HG02642 (cell line): ENCODE measurements around the gene SRCAP.
"Not testable (repeated sequence)": the region's sequence is repeated elsewhere in the genome, so short reads cannot be mapped to it uniquely, and the experiment has no call there.

Experiments
- ATAC-seq: cut with Tn5 transposase; IDR thresholded peaks from one replicate; pipeline ENCODE4 v1.9.1; 2021; ENCODE audit warnings: mild to moderate bottlenecking; ENCODE audit not compliant: unreplicated experiment, poor library complexity

SRCAP gene

DNA sequence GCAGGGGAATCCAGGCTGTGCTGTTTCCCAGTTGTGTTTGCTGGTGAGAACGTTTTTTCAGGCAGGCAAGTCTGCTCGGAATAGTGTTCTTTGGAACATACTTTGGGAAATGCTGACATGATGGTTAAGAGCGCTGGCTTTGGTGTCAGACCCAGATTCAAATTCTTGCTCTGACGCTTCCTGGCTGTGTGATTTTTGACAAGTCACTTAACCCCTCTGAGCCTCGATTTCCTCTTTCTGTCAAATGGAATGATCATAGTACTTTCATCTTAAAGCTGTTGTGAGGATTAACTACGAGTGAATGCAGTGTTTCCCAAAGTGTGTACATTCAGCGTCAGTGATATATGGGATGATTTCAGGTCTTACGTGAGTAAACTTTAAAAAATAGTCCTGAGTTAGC is 35.9 kb upstream of the SRCAP start:
- ATAC-seq: no peak

GRCh38 chr16:30663820-30664219 is 35.2 kb upstream of the SRCAP start:
- ATAC-seq: no peak

DNA sequence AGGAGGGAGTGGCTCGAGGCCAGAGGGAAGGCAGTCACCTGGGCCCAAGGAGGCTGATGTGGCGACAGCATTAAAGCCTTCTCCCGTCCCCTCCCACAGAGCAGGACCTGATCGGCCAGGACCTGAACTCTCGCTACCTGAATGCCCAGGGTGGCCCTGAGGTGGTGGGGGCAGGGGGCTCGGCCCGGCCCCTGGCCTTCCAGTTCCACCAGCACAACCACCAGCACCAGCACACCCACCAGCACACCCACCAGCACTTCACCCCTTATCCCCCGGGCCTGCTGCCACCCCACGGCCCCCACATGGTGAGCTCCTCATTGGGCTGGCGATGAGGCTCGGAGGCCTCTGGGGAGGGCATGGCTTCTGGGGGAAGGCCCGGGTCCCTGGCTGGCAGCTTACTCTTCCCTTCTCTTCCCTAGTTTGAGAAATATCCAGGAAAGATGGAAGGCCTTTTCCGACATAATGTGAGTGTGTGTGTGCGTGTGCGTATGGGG is 34.3 kb upstream of the SRCAP start:
- no peak for ATAC-seq

GRCh38 chr16:30665155-30665829 is 33.7 kb upstream of the SRCAP start:
- ATAC-seq: no peak

DNA sequence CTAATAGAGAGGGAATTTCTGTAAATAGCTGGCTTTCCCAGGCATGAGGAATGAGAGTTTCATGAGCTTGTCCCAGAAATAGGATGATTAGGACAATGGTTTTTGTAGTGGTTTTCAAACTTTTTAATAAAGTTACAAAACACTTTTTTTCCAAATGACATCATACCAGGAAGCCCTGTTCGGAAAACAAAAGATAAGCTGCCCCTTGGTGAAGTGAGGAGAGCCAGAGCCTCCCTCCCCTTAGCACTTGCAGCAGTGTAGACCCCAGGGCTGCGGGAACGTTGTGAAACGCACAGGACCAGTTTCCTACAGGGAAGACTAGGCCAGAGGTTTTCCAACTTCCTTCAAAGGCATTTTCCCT is 33.2 kb upstream of the SRCAP start:
- ATAC-seq: no peak

DNA sequence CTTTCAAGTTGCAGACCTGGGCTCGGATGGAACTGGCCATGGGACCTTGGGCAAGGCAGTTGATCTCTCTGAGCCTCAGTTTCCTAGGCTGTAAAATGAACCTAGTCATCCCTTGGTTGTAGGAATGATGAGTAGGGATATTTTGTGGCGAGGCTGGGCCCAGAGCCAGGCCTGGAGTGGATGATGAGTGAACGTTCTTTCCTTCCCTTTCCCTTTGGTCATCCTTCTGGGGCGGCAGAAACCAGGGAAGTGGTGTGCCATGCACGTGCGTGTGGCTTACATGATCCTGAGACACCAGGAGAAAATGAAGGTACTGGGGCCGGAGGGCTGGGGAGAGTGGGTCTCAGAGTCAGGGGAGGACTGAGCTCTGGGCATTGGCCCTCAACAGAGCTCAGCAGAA is 32.3 kb upstream of the SRCAP start:
- no peak for ATAC-seq

GRCh38 chr16:30667361-30667905 is 31.5 kb upstream of the SRCAP start:
- ATAC-seq: no peak

DNA sequence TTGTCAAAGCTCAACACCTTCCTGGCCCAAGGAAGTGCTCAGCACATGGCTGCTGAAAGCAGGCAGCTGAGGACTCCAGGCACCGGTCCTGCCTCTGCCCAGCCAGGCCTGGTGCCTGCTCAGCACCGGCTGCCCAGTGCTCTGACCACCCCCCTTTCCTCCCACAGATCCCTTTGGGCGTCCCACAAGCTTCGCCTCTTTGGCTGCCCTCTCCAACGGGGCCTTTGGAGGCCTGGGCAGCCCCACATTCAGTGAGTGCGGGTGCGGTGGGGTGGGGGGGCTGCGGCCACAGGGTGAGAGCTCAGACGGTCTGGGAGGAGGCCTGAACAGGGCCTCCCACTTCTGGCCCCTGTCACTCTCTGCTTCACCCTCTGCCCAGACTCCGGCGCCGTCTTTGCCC is 30.6 kb upstream of the SRCAP start:
- ATAC-seq: no peak

DNA sequence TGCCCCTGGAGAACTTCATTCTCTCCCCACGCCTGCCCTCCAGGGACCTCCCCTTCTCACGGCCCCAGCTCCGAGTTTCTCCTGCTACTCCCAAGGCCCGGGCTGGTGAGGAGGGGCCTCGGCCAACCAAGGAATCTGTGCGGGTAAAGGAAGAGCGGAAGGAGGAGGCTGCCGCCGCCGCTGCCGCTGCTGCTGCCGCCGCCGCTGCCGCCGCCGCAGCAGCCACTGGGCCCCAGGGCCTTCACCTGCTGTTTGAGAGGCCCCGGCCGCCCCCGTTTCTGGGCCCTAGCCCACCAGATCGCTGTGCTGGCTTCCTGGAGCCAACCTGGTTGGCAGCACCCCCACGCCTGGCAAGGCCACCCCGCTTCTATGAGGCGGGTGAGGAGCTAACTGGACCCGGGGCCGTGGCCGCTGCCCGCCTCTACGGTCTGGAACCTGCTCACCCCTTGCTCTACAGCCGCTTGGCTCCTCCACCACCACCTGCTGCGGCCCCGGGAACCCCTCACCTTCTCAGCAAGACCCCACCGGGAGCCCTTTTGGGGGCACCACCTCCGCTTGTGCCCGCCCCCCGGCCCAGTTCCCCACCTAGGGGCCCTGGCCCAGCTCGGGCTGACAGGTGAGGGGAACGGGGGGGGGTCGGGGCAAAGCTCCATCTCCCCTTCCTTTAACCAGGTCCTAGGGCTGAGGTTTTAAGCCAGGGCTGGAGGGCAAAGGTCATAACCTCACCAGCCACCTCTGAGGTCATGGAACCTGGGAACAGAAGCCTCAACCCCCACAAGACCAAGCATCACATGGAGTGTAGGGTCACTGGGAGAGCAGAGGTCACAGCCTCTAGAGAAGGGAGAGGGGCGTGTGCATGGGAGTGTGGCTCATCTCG is 29.7 kb upstream of the SRCAP start:
- no peak for ATAC-seq

- ATAC-seq: no peak
Measured at GRCh38 chr16:30669903-30670824, 28.8 kb upstream of the SRCAP start.

- no peak for ATAC-seq
Measured at GRCh38 chr16:30675143-30675542, 23.8 kb upstream of the SRCAP start.

- ATAC-seq: no peak
Measured at GRCh38 chr16:30677931-30678585, 20.9 kb upstream of the SRCAP start.

DNA sequence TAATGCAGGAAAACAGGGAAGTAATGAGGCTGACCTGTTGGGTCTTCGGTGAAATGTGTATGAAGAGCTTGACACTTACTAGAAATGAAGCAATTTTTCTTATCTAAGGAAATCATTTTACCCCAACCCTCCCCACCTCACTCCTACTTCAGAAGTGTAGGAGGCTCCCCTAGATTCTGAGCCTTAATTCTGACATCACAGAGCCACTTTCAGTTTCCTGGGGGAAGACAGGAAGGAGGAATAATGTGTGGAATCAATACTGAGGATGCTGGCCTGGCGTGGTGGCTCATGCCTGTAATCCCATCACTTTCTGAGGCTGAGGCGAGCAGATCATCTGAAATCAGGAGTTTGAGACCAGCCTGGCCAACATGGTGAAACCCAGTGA is 20.4 kb upstream of the SRCAP start:
- no peak for ATAC-seq

DNA sequence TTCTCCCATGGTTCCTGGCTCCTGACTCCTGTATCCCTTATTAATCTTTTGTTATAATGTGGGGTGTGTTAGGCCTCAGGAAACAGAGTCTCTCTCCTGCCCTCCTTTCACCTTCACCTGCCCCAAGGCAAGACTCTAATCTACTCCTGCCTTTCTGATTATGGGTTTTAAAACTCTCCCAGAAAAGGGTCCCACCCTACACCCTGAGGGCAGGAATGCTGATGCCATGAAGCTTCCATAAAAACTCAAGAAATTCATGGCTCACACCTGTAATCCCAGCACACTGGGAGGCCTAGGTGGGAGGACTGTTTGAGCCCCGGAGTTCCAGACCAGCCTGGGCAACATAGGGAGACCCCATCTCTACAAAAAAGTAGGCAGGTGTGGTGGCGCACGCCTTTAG is 18.6 kb upstream of the SRCAP start:
- ATAC-seq: no peak

DNA sequence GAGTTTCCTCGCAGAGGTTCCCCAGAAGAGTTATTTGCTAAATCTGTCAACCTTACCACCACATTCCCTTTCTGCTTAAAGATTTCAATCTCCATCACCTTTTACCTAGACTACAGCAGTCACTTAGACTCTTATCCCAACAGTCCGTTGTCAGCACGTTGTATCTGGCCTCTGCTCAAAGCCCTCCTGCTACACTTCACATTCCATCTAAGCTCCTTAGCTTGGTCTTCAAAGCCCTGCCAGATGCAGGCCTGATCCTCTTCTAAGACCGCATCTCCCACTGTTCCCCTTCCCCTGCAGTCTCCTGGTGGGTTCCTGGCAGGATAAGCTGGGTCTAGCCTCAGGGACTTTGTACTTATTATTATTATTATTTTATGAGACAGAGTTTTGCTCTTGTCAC is 10.3 kb upstream of the SRCAP start:
- ATAC-seq: no peak

GRCh38 chr16:30691907-30692306 is 7.1 kb upstream of the SRCAP start:
- ATAC-seq: no peak

DNA sequence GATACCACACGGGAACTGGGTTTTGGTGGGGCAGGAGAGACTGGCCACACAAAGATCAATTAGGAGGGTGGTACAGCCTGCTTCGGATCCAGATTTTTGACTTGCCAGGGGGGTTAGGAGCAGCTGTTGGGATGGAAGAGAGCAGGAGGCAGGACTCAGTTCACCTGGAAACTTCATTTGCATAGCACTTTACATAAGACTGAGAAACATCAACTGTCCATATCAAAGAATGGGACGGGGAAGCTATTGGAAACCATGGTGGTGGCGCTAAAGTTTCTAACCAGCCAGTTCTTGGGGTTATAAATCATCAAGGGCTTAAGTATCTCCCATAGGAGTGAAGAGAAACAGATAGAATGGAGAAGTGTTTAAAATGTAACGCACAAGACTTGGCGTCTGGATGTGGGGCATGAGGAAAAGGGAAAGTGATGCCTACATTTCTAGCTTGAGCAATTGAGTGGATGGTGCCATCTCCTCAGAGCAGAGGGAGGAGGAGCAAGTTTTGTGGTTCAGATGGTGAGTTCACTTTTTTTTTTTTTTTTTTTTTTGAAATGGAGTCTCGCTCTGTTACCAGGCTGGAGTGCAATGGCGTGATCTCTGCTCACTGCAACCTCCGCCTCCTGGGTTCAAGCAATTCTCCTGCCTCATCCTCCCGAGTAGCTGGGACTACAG is 6.4 kb upstream of the SRCAP start:
- no peak for ATAC-seq

DNA sequence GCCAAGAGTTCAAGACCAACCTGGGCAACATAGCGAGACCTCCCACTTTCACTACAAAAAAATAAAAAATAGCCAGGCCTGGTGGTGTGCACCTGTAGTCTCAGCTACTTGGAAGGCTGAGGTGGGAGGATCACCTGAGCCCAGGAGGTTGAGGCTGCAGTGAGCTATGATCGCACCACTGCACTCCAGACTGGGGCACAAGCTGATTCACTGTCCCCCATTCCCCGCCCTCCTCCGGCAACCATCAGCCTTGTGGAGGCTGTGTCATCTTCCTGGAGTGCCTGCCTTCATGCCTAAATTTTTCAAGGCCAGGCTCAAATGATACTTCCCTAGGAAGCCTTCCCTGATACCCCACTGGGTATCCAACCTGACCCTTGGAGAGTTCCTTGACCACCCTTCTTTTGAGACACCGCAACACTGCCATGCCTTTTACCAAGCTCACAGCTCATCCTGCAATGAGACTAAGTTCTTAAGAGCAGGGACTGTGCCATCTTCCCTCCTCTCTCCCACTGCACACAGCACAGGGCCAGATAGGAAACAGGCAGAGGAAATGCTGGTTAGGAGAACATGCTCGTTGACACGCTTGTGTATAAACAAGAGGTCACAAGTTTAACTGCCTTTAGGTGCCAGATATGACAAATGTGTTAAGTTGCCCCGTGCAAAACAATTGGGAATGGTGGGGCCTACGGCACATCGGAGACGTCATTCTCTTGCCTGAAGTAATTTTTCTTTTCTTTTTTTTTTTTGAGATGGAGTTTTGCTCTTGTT is 3.9 kb upstream of the SRCAP start:
- no peak for ATAC-seq

GRCh38 chr16:30696646-30697045 is 2.3 kb upstream of the SRCAP start:
- ATAC-seq: not testable (repeated sequence)
